Karpas-422 (cell line): Measurements from ENCODE around the gene S100A9. TPM values are rescaled to one million over a fixed set of nuclear protein-coding genes. Genes with fewer than 3 reads are reported as not detected.

Experiments used
- DNase-seq: peaks from one replicate; pipeline ENCODE4 v3.0.0-alpha.2; 2015
- H2AFZ ChIP-seq: fragments of 200-600 bp; sonication (generic); 2 replicates; pipeline ENCODE4 v1.6.1; 2014; ENCODE audit warnings: antibody characterized with exemption, low read length, mixed read lengths
- H3K27ac ChIP-seq: fragments of 200-600 bp; sonication (generic); 2 replicates; pipeline ENCODE4 v1.5.1; 2014; ENCODE audit warnings: mild to moderate bottlenecking, low read length, moderate library complexity
- H3K27me3 ChIP-seq: fragments of 200-600 bp; sonication (generic); 2 replicates; pipeline ENCODE4 v1.6.1; 2014; ENCODE audit warnings: low read length, mixed read lengths
- H3K36me3 ChIP-seq: fragments of 200-600 bp; sonication (generic); 2 replicates; pipeline ENCODE4 v1.6.1; 2014; ENCODE audit warnings: low read length, mixed read lengths; ENCODE audit not compliant: insufficient read depth
- H3K4me1 ChIP-seq: fragments of 200-600 bp; sonication (generic); 2 replicates; pipeline ENCODE4 v1.6.1; 2014; ENCODE audit warnings: mild to moderate bottlenecking, low read length, mixed read lengths
- H3K4me2 ChIP-seq: fragments of 200-600 bp; sonication (generic); 2 replicates; pipeline ENCODE4 v1.6.1; 2014; ENCODE audit warnings: low read length, low read depth, mild to moderate bottlenecking; ENCODE audit not compliant: poor library complexity, severe bottlenecking
- H3K4me3 ChIP-seq: fragments of 200-600 bp; sonication (generic); 2 replicates; pipeline ENCODE4 v1.5.1; 2014; ENCODE audit warnings: mild to moderate bottlenecking, antibody characterized with exemption, low read length, mixed read lengths
- H3K79me2 ChIP-seq: fragments of 200-600 bp; sonication (generic); 2 replicates; pipeline ENCODE4 v1.6.1; 2014; ENCODE audit warnings: mild to moderate bottlenecking, low read length, mixed read lengths
- H3K9ac ChIP-seq: fragments of 200-600 bp; sonication (generic); 2 replicates; pipeline ENCODE4 v1.6.0; 2014; ENCODE audit warnings: low read length
- H3K9me2 ChIP-seq: fragments of 200-600 bp; sonication (generic), shearing (Covaris generic); replicated peaks from 2 replicates; pipeline ENCODE4 v1.6.0; 2014; ENCODE audit warnings: mild to moderate bottlenecking, low read length, moderate library complexity; ENCODE audit not compliant: insufficient read depth
- H3K9me3 ChIP-seq: fragments of 300-700, 200-600 bp; sonication (generic); 2 replicates; pipeline ENCODE4 v1.6.1; 2014; ENCODE audit warnings: low read length, mixed read lengths
- H4K20me1 ChIP-seq: fragments of 200-600 bp; sonication (generic); 2 replicates; pipeline ENCODE4 v1.6.1; 2014; ENCODE audit warnings: mild to moderate bottlenecking, antibody characterized with exemption, low read length, low read depth; ENCODE audit not compliant: insufficient read depth
- total RNA-seq: library from RNA; depleted of rRNA; stranded (reverse); fragments of >200 nt; shearing (Covaris generic); gene quantifications from 2 replicates; pipeline ENCODE4 v1.2.3, GENCODE V29; 2014; ENCODE audit warnings: low replicate concordance

Gene S100A9
- total RNA-seq, 1 experiment from 2014 or later = not detected

DNA sequence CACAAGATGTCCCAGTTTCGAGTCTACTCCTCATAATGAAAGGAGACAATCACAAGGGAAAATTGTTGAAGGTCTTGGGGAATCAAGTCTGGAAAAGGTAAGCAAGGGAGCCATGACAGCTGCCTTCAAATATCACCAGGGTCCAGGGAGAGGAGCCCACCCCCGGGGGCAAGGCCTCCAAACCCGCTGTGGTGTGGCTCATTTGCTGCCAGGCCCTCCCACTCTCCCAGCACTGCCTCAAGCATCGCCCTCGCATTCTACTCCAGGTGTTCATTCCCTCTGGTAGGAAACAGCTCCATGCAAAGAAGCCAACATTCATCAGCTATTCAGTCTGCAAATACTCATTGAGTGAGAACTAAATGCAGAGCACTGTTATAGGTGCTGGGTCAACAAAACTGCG, 8.6 kb downstream of the S100A9 start:
- no peak overlapping the region for H3K4me3 ChIP-seq
- H3K4me2 ChIP-seq = no peak overlapping the region
- H3K27ac ChIP-seq = no peak overlapping the region
- no peak overlapping the region for H2AFZ ChIP-seq
- no peaks in the 10 kb centered on the region for H3K9me3 ChIP-seq
- H4K20me1 ChIP-seq = no peaks in the 10 kb centered on the region
- H3K9me2 ChIP-seq = no peaks in the 10 kb centered on the region
- no peaks in the 10 kb centered on the region for H3K36me3 ChIP-seq
- no peaks in the 10 kb centered on the region for H3K4me1 ChIP-seq
- no peaks in the 10 kb centered on the region for H3K27me3 ChIP-seq
- no peak overlapping the region for H3K9ac ChIP-seq
- no peak for DNase-seq
- no peaks in the 10 kb centered on the region for H3K79me2 ChIP-seq

DNA sequence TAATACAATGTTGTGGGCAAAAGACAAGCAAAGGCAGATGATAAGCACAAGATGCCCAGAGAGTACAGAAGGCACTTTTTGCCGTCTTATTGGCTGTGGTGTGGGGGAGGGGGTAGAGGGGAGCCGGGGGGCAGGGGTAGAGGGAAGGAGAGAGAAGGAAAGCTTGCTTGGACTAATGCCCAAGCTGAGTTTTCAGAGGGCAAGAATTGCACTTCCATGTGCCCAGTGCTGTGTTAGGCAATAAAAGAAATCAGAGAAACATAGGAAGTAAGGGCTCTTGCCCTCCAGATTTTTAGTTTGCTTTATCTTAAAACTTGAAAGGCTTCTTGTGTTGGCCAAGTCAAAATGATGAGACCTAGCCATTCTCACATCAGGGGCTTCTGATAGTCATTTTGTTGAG, 9.4 kb downstream of the S100A9 start:
- Histone ChIP-seq H3K9me3 (no peaks in the 10 kb centered on the region), H3K4me3 (no peak overlapping the region), H3K4me1 (no peaks in the 10 kb centered on the region), H3K9me2 (no peaks in the 10 kb centered on the region), H3K27me3 (no peaks in the 10 kb centered on the region), H3K9ac (no peak overlapping the region), H4K20me1 (no peaks in the 10 kb centered on the region), H3K27ac (no peak overlapping the region), H3K36me3 (no peaks in the 10 kb centered on the region), H3K4me2 (no peak overlapping the region), H3K79me2 (no peaks in the 10 kb centered on the region), H2AFZ (no peak overlapping the region)
- DNase-seq = no peak

DNA sequence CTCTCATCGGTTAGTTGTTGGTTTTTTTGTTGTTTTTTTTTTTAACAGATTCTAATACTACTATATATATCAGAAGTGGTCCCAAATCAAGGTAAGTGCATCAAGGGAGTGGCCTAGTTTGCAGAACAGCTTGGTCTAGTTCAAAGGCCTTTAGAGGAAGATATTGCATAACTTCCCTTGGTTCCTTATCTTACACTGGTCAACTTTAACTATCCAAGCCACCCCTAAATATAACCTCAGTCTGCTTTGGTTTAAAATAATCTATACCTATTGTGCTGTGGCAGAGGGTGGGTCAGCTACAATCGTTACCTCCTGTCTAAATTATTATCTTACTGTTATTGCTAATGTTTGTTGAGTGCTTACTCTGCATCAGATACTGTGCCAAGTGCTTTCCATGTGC, 10.8 kb downstream of the S100A9 start:
- no peaks in the 10 kb centered on the region for H3K4me1 ChIP-seq
- H3K9me2 ChIP-seq = no peaks in the 10 kb centered on the region
- no peak overlapping the region for H2AFZ ChIP-seq
- H3K9ac ChIP-seq = no peak overlapping the region
- no peaks in the 10 kb centered on the region for H3K27me3 ChIP-seq
- H3K4me3 ChIP-seq = no peak overlapping the region
- no peak overlapping the region for H3K4me2 ChIP-seq
- H3K36me3 ChIP-seq = no peaks in the 10 kb centered on the region
- no peak for DNase-seq
- no peak overlapping the region for H3K27ac ChIP-seq
- H3K9me3 ChIP-seq = no peaks in the 10 kb centered on the region
- no peaks in the 10 kb centered on the region for H3K79me2 ChIP-seq
- no peaks in the 10 kb centered on the region for H4K20me1 ChIP-seq

DNA sequence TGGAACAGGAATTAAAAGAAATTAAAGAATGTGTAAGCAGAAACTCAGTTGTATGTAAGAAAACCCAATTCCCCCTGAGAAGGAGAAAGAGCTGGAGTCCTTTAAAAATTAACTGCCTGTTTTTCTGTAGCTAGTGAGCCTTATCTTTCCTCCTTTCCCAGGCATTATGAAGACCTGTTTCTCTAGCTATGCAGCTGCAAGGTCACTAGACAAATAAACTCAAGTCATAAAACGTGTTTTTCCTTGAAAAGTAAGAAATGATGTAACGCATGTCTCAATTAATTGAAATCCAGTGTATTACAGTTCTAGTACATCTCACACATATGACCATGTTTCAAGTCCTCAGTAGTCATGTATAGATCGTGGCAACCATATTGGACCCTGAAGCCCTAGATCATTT, 12.5 kb downstream of the S100A9 start:
- no peaks in the 10 kb centered on the region for H3K36me3 ChIP-seq
- no peaks in the 10 kb centered on the region for H3K9me3 ChIP-seq
- no peaks in the 10 kb centered on the region for H3K27me3 ChIP-seq
- no peak overlapping the region for H3K4me3 ChIP-seq
- H2AFZ ChIP-seq = no peak overlapping the region
- H3K4me1 ChIP-seq = no peaks in the 10 kb centered on the region
- H3K79me2 ChIP-seq = no peaks in the 10 kb centered on the region
- no peak overlapping the region for H3K4me2 ChIP-seq
- no peaks in the 10 kb centered on the region for H4K20me1 ChIP-seq
- no peaks in the 10 kb centered on the region for H3K9me2 ChIP-seq
- no peak for DNase-seq
- H3K9ac ChIP-seq = no peak overlapping the region
- H3K27ac ChIP-seq = no peak overlapping the region

DNA sequence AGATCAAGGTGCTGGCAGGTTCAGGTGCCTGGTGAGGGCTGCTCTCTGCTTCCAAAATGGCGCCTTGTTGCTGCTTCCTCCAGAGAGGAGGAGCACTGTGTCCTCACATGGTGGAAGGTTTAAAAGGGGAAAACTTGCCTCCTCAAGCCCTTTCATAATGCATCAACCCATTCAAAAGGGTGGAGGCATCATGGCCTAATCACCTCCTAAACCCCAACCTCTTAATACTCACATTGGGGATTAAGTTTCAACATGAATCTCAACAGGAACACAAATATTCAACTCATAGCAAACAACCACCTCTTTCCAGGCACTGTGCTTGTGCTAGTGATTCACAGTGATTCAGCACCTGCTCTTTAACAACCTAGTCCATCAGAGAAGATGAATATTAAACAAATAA, 13.6 kb downstream of the S100A9 start:
- no peaks in the 10 kb centered on the region for H4K20me1 ChIP-seq
- no peak overlapping the region for H2AFZ ChIP-seq
- no peak for DNase-seq
- H3K4me2 ChIP-seq = no peak overlapping the region
- H3K9me3 ChIP-seq = no peaks in the 10 kb centered on the region
- no peaks in the 10 kb centered on the region for H3K79me2 ChIP-seq
- no peak overlapping the region for H3K4me3 ChIP-seq
- no peak overlapping the region for H3K9ac ChIP-seq
- no peaks in the 10 kb centered on the region for H3K4me1 ChIP-seq
- no peaks in the 10 kb centered on the region for H3K9me2 ChIP-seq
- no peaks in the 10 kb centered on the region for H3K36me3 ChIP-seq
- no peak overlapping the region for H3K27ac ChIP-seq
- H3K27me3 ChIP-seq = no peaks in the 10 kb centered on the region

DNA sequence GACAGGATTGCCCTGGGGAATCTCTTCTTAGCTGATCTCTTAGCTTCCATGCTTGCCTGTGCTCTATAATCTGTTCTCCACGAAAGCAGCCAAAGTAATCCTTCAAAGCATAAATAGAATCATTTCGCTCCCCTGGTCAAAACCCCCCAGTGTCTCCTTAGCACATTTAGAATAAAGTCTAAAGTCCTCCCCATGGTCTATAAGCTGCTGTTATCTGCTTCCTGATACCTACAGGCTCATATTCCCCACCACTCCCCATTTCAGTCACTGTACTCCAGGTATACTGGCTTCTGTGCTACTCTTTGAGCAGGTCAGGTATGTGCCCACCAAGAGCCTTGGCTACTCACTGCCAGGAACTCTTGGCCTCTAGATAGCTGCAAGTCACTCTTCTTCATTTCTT, 14.9 kb downstream of the S100A9 start:
- H3K36me3 ChIP-seq = no peaks in the 10 kb centered on the region
- H3K9me2 ChIP-seq = no peaks in the 10 kb centered on the region
- H3K27ac ChIP-seq = no peak overlapping the region
- no peaks in the 10 kb centered on the region for H4K20me1 ChIP-seq
- no peak overlapping the region for H3K4me2 ChIP-seq
- DNase-seq = no peak
- H3K9ac ChIP-seq = no peak overlapping the region
- H3K27me3 ChIP-seq = no peaks in the 10 kb centered on the region
- H3K9me3 ChIP-seq = no peaks in the 10 kb centered on the region
- H3K4me3 ChIP-seq = no peak overlapping the region
- H3K79me2 ChIP-seq = no peaks in the 10 kb centered on the region
- H2AFZ ChIP-seq = no peak overlapping the region
- H3K4me1 ChIP-seq = no peaks in the 10 kb centered on the region

DNA sequence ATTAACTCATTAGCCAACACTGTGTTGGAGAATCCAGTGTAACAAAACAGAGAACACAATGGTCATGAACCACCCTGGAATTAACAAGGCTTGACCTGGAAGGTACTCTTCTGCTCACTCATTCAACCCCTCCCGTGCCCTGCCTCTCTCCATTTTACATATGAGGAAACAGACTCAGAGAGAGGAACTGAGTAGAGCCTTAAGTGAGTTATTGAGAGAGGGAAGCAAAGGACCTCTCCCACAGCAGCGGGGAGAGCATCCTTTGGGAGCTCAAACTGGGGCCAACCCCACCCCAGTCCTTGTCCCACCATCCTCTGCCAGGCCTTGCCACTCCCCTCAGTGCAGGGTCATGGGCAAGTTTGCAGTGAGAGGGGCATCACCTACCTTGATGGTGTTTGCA, 16.4 kb downstream of the S100A9 start:
- Histone ChIP-seq H3K27ac (no peak overlapping the region), H3K36me3 (no peaks in the 10 kb centered on the region), H2AFZ (no peak overlapping the region), H4K20me1 (no peaks in the 10 kb centered on the region), H3K79me2 (no peaks in the 10 kb centered on the region), H3K4me3 (no peak overlapping the region), H3K9me2 (no peaks in the 10 kb centered on the region), H3K9ac (no peak overlapping the region), H3K9me3 (no peaks in the 10 kb centered on the region), H3K4me2 (no peak overlapping the region), H3K4me1 (no peaks in the 10 kb centered on the region), H3K27me3 (no peaks in the 10 kb centered on the region)
- DNase-seq = no peak

DNA sequence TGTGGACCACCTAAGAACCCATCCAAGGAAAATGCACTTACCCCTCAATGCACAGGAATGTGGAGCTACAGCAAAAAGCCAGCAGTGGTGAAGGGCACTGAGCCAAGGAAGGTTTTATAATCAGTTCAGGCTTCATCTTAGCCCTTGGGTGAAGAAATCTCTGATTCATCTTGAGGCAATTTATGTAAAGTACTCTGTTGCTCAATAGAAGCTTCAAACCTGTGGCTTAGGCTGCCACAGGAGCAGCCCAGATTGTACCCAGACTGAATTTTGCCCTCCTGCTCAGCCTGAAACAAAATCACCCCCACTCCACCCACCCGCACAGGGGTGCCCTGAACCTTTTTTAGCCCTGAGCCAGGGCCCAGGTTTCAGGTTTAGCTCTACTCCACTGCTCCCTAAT, 17.9 kb downstream of the S100A9 start, which contains the start of gene S100A12:
S100A12 (minus strand) TSS at position 111 of the 400 bp plus-strand sequence. CDS start 1,029 bp downstream, outside the sequence.
- Histone ChIP-seq H3K4me3 (no peak within 1 kb of the TSS), H3K9me2 (no peaks in the 10 kb centered on the region), H3K4me2 (no peak within 1 kb of the TSS), H3K79me2 (no peaks in the 10 kb centered on the region), H3K9ac (no peak within 1 kb of the TSS), H2AFZ (no peak within 1 kb of the TSS), H3K36me3 (no peaks in the 10 kb centered on the region), H3K4me1 (no peaks in the 10 kb centered on the region), H3K9me3 (no peaks in the 10 kb centered on the region), H3K27me3 (no peaks in the 10 kb centered on the region), H3K27ac (no peak within 1 kb of the TSS), H4K20me1 (no peaks in the 10 kb centered on the region)
- no peak for DNase-seq

DNA sequence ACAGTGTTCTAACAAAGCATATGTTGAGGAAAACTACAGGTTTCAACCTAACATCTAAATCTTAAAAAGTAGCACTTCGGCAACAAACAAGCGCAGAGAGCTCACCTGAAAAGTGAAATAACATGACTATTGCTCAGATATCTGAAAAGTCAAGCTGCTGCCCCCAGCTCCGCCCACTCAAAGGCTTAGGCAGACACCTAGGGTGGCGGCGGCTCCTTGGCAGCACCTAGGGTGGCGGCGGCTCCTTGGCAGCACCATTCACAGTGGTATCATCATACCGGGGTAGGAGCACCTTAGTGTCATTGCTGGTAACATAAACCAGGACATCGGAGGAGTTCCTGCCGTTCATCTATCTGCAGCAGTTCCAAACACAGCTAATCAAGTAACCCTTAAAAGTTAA, 21.9 kb downstream of the S100A9 start:
- DNase-seq = no peak
- H3K27me3 ChIP-seq = no peaks in the 10 kb centered on the region

More for the DNA sequence above, 21.9 kb downstream of the S100A9 start:
- H3K9me3 ChIP-seq = no peaks in the 10 kb centered on the region
- H2AFZ ChIP-seq = no peak overlapping the region
- no peaks in the 10 kb centered on the region for H4K20me1 ChIP-seq
- no peak overlapping the region for H3K4me3 ChIP-seq
- H3K36me3 ChIP-seq = no peaks in the 10 kb centered on the region
- H3K9ac ChIP-seq = no peak overlapping the region
- H3K9me2 ChIP-seq = no peaks in the 10 kb centered on the region
- H3K4me2 ChIP-seq = no peak overlapping the region
- no peaks in the 10 kb centered on the region for H3K4me1 ChIP-seq
- H3K79me2 ChIP-seq = no peaks in the 10 kb centered on the region
- no peak overlapping the region for H3K27ac ChIP-seq
